Esophagus (tissue), 2 donors: ENCODE data around the gene GAL3ST3. TPM values are rescaled to one million over a fixed set of nuclear protein-coding genes. Genes with fewer than 3 reads are reported as not detected.
A peak's percentile ranks its signal among the peaks of the same experiment; 100 is the strongest.

Experiments
- H3K27ac ChIP-seq, 2 donors: one replicate each; pipeline ENCODE4 v1.5.1; 2013; ENCODE audit warnings: low read depth in 2 of 2, mild to moderate bottlenecking in 2 of 2, inconsistent platforms in 1 of 2, low read length in 1 of 2, moderate library complexity in 1 of 2
- H3K27me3 ChIP-seq, 2 donors: one replicate each; pipeline ENCODE4 v1.6.1; 2013; ENCODE audit warnings: low read length in 2 of 2, control low read depth in 1 of 2, mild to moderate bottlenecking in 1 of 2; ENCODE audit not compliant: insufficient read depth in 2 of 2, control insufficient read depth in 1 of 2
- H3K36me3 ChIP-seq, 2 donors: one replicate each; pipeline ENCODE4 v1.6.1; 2013; ENCODE audit warnings: low read length in 1 of 2; ENCODE audit not compliant: control insufficient read depth in 2 of 2, insufficient read depth in 2 of 2
- H3K4me1 ChIP-seq, 2 donors: one replicate each; pipeline ENCODE4 v1.6.1; 2013; ENCODE audit warnings: low read length in 1 of 2; ENCODE audit not compliant: control insufficient read depth in 2 of 2, insufficient read depth in 2 of 2
- H3K4me3 ChIP-seq, 2 donors: one replicate each; pipeline ENCODE4 v1.5.1; 2013; ENCODE audit warnings: low read length in 2 of 2, mild to moderate bottlenecking in 2 of 2, low read depth in 1 of 2, moderate library complexity in 1 of 2
- H3K9me3 ChIP-seq, 2 donors: one replicate each; pipeline ENCODE4 v1.6.1; 2013; ENCODE audit warnings: mild to moderate bottlenecking in 2 of 2, low read depth in 1 of 2, low read length in 1 of 2, moderate library complexity in 1 of 2; ENCODE audit not compliant: control insufficient read depth in 2 of 2, insufficient read depth in 1 of 2
- WGBS, 2 donors: extraction: QIAGEN DNeasy Blood & Tissue Kit; methylation state at CpG; one replicate each; pipeline ENCODE4 v1.1.7; 2013; 5-methylcytosine and 5-hydroxymethylcytosine counted together
- polyA plus RNA-seq, 2 donors: library from polyadenylated mRNA; stranded (reverse); fragments of 200-250 nt; gene quantifications; one replicate each; pipeline ENCODE4 v1.2.3, GENCODE V29; 2013
- donor health status: healthy with polysubstance abuse.
- donor health status: Bipolar disorder and iron deficiency.

Gene GAL3ST3
- polyA plus RNA-seq, 2 donors = 0.01 TPM; not detected in 1

GRCh38 chr11:66070604-66071380, 21.8 kb upstream of the GAL3ST3 start:
- no peaks in the 10 kb centered on the region for H3K9me3 ChIP-seq
- H3K27me3 ChIP-seq = no peaks in the 10 kb centered on the region
- peaks cover 0 to 13% of the 10 kb centered on the region in 2 donors for H3K36me3 ChIP-seq
- peak overlapping the region; percentile 70 to 86 for H3K4me3 ChIP-seq
- H3K27ac ChIP-seq = peak overlapping the region; percentile 88 to 92
- peaks cover 0 to 6% of the 10 kb centered on the region in 2 donors for H3K4me1 ChIP-seq
- 1 to 2% methylated on average over 22 to 60 of the region's 60 CpGs for WGBS, 2 donors

DNA sequence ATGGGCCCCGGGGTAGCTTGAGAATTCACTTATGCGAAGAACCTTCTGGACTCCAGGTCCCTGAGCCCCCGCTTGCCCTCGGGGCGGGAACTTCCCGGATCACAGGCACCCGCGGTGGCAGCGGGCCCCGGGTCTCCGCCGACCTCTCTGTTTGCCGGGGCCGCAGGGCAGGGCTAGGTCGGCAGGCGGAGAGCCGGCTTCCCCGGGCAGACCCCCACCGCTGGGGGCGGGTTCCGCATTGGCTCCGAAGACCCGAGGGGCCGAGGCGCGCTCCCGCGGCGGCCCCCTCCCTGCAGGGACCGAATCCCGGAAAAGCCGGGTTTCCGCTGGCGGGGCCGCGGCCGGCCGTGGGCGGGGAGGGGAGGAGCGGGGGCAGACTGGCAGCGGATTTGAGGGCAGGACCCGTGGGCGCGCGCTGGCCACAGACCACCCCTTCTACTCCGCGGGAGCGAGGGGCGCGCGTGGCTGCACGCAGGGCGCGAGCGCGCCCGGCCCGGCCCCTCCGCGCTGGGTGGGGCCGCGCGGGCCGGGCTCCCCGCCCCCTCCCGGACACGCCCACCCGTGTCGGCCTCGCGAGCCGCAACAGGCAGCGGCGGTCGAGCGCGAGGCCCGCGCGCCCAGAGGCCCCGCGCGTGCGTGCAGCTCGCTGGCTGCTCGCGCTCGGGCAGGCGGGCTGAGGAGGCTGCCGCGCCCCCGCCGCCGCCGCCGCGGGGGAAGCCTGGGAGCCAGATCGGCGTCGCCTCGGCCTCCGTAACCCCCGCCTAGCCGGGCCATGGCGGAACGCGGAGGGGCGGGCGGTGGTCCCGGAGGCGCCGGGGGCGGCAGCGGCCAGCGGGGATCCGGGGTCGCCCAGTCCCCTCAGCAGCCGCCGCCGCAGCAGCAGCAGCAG, 21.0 kb upstream of the GAL3ST3 start, which contains the start of gene PACS1:
PACS1 (plus strand) TSS at position 558 of the 889 bp plus-strand sequence; CDS start at position 773, 215 bp downstream.
- WGBS, 2 donors = 0 to 1% methylated on average over 90 to 120 of the region's 120 CpGs
- H3K4me1 ChIP-seq = peaks cover 0 to 6% of the 10 kb centered on the region in 2 donors
- H3K27ac ChIP-seq = peak within 1 kb of the TSS; percentile 88 to 92
- no peaks in the 10 kb centered on the region for H3K9me3 ChIP-seq
- peaks cover 0 to 13% of the 10 kb centered on the region in 2 donors for H3K36me3 ChIP-seq
- peak within 1 kb of the TSS; percentile 70 to 86 for H3K4me3 ChIP-seq
- no peaks in the 10 kb centered on the region for H3K27me3 ChIP-seq

DNA sequence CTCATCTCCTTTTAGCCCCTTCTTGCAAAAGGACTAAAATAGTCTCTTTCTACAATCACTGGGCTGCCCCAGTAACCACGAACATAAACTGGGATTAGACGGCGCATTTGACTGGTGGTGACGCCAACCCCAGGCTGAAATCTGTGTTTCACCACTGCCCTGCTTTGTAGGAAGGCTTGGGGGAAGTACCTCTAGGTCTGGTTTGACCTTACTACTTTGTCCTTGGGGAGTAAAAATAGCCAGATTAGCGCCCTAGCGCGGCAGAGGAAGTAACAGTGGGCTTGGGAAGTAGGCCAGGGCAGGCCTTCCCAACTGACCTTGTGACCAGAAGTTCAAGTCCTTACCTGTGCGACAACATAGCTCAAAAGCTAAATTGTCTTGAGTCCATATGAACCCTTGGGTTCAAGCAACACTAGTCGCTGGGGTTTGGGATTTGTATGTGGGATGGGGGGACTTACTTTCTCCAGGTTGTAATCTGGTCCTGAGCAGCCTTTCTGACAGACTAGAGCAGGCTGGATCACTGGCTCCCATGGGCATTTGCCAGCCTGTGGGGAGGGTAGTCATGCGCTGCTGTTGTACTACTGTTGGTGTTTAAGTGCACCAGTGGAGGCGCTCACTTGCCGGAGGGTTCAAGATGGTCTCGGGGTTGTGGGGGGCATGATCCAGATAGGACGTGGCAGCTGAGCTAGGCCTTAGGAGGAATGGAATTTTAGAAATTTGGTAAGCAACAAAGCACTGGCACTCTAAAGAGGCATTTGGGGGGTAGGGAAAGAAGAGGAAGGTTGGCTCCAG, 20.2 kb upstream of the GAL3ST3 start:
- Histone ChIP-seq H3K4me3 (peak overlapping the region; percentile 70 to 86), H3K9me3 (no peaks in the 10 kb centered on the region), H3K36me3 (peaks cover 0 to 13% of the 10 kb centered on the region in 2 donors), H3K27me3 (no peaks in the 10 kb centered on the region), H3K27ac (peak overlapping the region; percentile 88 to 92), H3K4me1 (peaks cover 0 to 6% of the 10 kb centered on the region in 2 donors)
- 26 to 28% methylated on average over 14 of the region's 14 CpGs for WGBS, 2 donors

GRCh38 chr11:66068154-66068821, 19.3 kb upstream of the GAL3ST3 start:
- peaks cover 3 to 20% of the 10 kb centered on the region in 2 donors for H3K36me3 ChIP-seq
- H3K27me3 ChIP-seq = no peaks in the 10 kb centered on the region
- H3K4me1 ChIP-seq = peaks cover 0 to 6% of the 10 kb centered on the region in 2 donors
- H3K27ac ChIP-seq = peak overlapping the region; percentile 77 to 92
- no peaks in the 10 kb centered on the region for H3K9me3 ChIP-seq
- WGBS, 2 donors = 47 to 48% methylated on average over 17 of the region's 17 CpGs
- no peak overlapping the region for H3K4me3 ChIP-seq

DNA sequence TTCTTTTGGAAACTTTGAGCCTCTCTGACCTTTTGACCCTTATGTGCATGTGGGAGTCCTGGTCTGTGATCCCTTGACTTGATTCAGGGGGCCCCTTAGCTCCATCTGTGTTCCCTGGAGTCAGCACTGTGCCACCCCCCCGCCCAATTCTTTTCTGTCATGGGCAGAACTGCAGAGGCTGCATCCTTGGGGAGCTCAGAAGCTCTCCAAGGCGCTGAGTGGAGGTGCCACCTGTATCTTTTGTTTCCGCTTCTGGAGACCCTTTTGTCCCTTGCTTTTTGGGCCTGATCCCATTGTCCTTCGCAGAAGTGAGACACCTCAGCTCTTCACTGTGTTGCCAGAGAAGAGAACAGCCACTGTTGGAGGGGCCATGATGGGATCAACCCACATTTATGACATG, 18.7 kb upstream of the GAL3ST3 start:
- no peak overlapping the region for H3K27ac ChIP-seq
- H3K4me1 ChIP-seq = peaks cover 0 to 6% of the 10 kb centered on the region in 2 donors
- H3K4me3 ChIP-seq = no peak overlapping the region
- H3K36me3 ChIP-seq = peaks cover 7 to 23% of the 10 kb centered on the region in 2 donors
- no peaks in the 10 kb centered on the region for H3K27me3 ChIP-seq
- 72 to 84% methylated on average over 4 of the region's 4 CpGs for WGBS, 2 donors
- H3K9me3 ChIP-seq = no peaks in the 10 kb centered on the region

GRCh38 chr11:66066751-66067150, 17.8 kb upstream of the GAL3ST3 start:
- Histone ChIP-seq H3K4me3 (no peak overlapping the region), H3K27me3 (no peaks in the 10 kb centered on the region), H3K27ac (no peak overlapping the region), H3K4me1 (peaks cover 0 to 4% of the 10 kb centered on the region in 2 donors), H3K9me3 (no peaks in the 10 kb centered on the region), H3K36me3 (peaks cover 7 to 24% of the 10 kb centered on the region in 2 donors)
- 72 to 77% methylated on average over 3 of the region's 3 CpGs for WGBS, 2 donors

- Histone ChIP-seq H3K4me1 (peaks cover 0 to 4% of the 10 kb centered on the region in 2 donors), H3K27ac (no peak overlapping the region), H3K27me3 (no peaks in the 10 kb centered on the region), H3K36me3 (peaks cover 15 to 39% of the 10 kb centered on the region in 2 donors), H3K9me3 (no peaks in the 10 kb centered on the region), H3K4me3 (no peak overlapping the region)
- 95 to 96% methylated on average over 1 of the region's 1 CpG for WGBS, 2 donors
Observed at GRCh38 chr11:66064571-66064970, 15.6 kb upstream of the GAL3ST3 start.

DNA sequence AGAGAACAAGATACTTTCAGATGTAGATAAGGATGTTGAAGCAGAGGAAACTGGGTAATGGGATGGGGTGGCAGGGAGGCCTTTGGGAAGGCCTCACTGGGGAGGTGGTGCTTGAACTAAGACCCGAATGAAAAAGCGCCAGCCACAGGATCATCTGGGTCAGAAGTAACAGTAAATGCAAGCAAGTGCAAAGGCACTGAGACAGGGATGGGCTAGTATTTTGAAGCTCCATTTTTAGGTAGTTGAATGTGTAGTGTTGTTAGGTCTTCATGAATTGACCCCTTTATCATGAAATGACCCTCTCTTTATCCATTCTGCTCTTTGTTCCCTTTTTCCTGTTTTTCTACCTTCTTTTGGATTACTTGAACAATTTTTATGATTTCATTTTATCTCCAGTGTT, 14.9 kb upstream of the GAL3ST3 start:
- Histone ChIP-seq H3K27ac (no peak overlapping the region), H3K4me1 (peaks cover 0 to 2% of the 10 kb centered on the region in 2 donors), H3K27me3 (no peaks in the 10 kb centered on the region), H3K4me3 (no peak overlapping the region), H3K9me3 (no peaks in the 10 kb centered on the region), H3K36me3 (peaks cover 19 to 44% of the 10 kb centered on the region in 2 donors)
- WGBS, 2 donors = 82 to 98% methylated on average over 2 of the region's 2 CpGs
